22Rv1 (cell line): ENCODE measurements around the gene PLXNC1.

Experiments
- ZFX ChIP-seq: fragments of 450-650 bp; IDR thresholded peaks from 2 replicates; pipeline ENCODE4 v1.6.1; 2017; ENCODE audit warnings: antibody characterized with exemption, borderline replicate concordance
- TF ChIP-seq, protein P1 (sequence below): fragments of 450-650 bp; IDR thresholded peaks from 2 replicates; pipeline ENCODE4 v1.5.1; 2017; ENCODE audit warnings: mild to moderate bottlenecking

GRCh38 chr12:94157181-94157580, 8.8 kb downstream of the PLXNC1 start:
- TF ChIP-seq, protein P1, sequence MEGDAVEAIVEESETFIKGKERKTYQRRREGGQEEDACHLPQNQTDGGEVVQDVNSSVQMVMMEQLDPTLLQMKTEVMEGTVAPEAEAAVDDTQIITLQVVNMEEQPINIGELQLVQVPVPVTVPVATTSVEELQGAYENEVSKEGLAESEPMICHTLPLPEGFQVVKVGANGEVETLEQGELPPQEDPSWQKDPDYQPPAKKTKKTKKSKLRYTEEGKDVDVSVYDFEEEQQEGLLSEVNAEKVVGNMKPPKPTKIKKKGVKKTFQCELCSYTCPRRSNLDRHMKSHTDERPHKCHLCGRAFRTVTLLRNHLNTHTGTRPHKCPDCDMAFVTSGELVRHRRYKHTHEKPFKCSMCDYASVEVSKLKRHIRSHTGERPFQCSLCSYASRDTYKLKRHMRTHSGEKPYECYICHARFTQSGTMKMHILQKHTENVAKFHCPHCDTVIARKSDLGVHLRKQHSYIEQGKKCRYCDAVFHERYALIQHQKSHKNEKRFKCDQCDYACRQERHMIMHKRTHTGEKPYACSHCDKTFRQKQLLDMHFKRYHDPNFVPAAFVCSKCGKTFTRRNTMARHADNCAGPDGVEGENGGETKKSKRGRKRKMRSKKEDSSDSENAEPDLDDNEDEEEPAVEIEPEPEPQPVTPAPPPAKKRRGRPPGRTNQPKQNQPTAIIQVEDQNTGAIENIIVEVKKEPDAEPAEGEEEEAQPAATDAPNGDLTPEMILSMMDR = no peak
- no peak for TF ChIP-seq ZFX
